Neuronal stem cell (in vitro differentiated cells): ENCODE results near the gene RDH14.

Source experiments
- DNase-seq: peaks from one replicate; pipeline ENCODE4 v3.0.0-alpha.2; 2013; ENCODE audit warnings: low spot score
- H2AFZ ChIP-seq: one replicate; pipeline ENCODE4 v1.6.1; 2013; ENCODE audit warnings: mild to moderate bottlenecking, low read length, inconsistent platforms
- H2AK5ac ChIP-seq: 2 replicates; pipeline ENCODE4 v1.6.1; 2013; ENCODE audit warnings: low read depth, mild to moderate bottlenecking, inconsistent platforms, low read length, moderate library complexity, mixed read lengths
- H2BK120ac ChIP-seq: 2 replicates; pipeline ENCODE4 v1.6.1; 2013; ENCODE audit warnings: low read depth, mild to moderate bottlenecking, inconsistent platforms, low read length, moderate library complexity, mixed read lengths
- H2BK12ac ChIP-seq: one replicate; pipeline ENCODE4 v1.6.1; 2013; ENCODE audit warnings: low read length, inconsistent platforms
- H2BK15ac ChIP-seq: 2 replicates; pipeline ENCODE4 v1.6.1; 2013; ENCODE audit warnings: mild to moderate bottlenecking, low read length, inconsistent platforms, mixed read lengths
- H2BK5ac ChIP-seq: one replicate; pipeline ENCODE4 v1.6.1; 2013; ENCODE audit warnings: inconsistent platforms, mild to moderate bottlenecking, low read length, moderate library complexity
- H3K14ac ChIP-seq: one replicate; pipeline ENCODE4 v1.6.1; 2013; ENCODE audit warnings: low read length, inconsistent platforms
- H3K18ac ChIP-seq: 2 replicates; pipeline ENCODE4 v1.6.1; 2013; ENCODE audit warnings: low read length, inconsistent platforms
- H3K23ac ChIP-seq: 2 replicates; pipeline ENCODE4 v1.6.1; 2013; ENCODE audit warnings: low read depth, mild to moderate bottlenecking, mixed read lengths, low read length, inconsistent platforms; ENCODE audit not compliant: poor library complexity
- H3K27ac ChIP-seq: replicated peaks from 3 replicates; pipeline ENCODE4 v1.5.1; 2013; ENCODE audit warnings: low read length, inconsistent platforms
- H3K27me3 ChIP-seq, 3 experiments: 2 replicates each; pipeline ENCODE4 v1.6.1; 2013; ENCODE audit warnings: low read length in 3 of 3, mild to moderate bottlenecking in 2 of 3, inconsistent platforms in 1 of 3, low read depth in 1 of 3, mixed read lengths in 1 of 3, moderate library complexity in 1 of 3; ENCODE audit not compliant: control insufficient read depth in 3 of 3, insufficient read depth in 3 of 3
- H3K36me3 ChIP-seq, 2 donors: replicated peaks in 1 of 2; 2 replicates each; pipeline ENCODE4 v1.6.1; 2013; ENCODE audit warnings: low read length in 2 of 2; ENCODE audit not compliant: control insufficient read depth in 2 of 2, insufficient read depth in 2 of 2
- H3K4ac ChIP-seq: 2 replicates; pipeline ENCODE4 v1.6.1; 2013; ENCODE audit warnings: inconsistent platforms, mild to moderate bottlenecking, low read length, moderate library complexity
- H3K4me1 ChIP-seq, 2 donors: 1 replicate in 1 of 2; 2 replicates in 1 of 2; pipeline ENCODE4 v1.6.1; 2013; ENCODE audit warnings: low read length in 2 of 2, low read depth in 1 of 2; ENCODE audit not compliant: control insufficient read depth in 2 of 2, insufficient read depth in 1 of 2
- H3K4me2 ChIP-seq: one replicate; pipeline ENCODE4 v1.6.1; 2013; ENCODE audit warnings: mild to moderate bottlenecking, low read length, inconsistent platforms; ENCODE audit not compliant: insufficient read depth, poor library complexity, severe bottlenecking
- H3K4me3 ChIP-seq, 2 donors: 2 replicates each; pipeline ENCODE4 v1.5.1; 2013; ENCODE audit warnings: low read length in 2 of 2, mild to moderate bottlenecking in 2 of 2, inconsistent platforms in 1 of 2, moderate library complexity in 1 of 2
- H3K79me1 ChIP-seq: one replicate; pipeline ENCODE4 v1.6.1; 2013; ENCODE audit warnings: low read depth, mild to moderate bottlenecking, inconsistent platforms, low read length, moderate library complexity
- H3K9ac ChIP-seq: one replicate; pipeline ENCODE4 v1.6.1; 2013; ENCODE audit warnings: mild to moderate bottlenecking, low read depth, low read length, inconsistent platforms; ENCODE audit not compliant: poor library complexity
- H3K9me3 ChIP-seq, 2 donors: replicated peaks in 1 of 2; 2 replicates each; pipeline versions ENCODE3 to v1.6.1; 2013; ENCODE audit warnings: low read length in 2 of 2, mild to moderate bottlenecking in 2 of 2, inconsistent platforms in 1 of 2, low read depth in 1 of 2, mixed read lengths in 1 of 2, moderate library complexity in 1 of 2; ENCODE audit not compliant: control insufficient read depth in 2 of 2, insufficient read depth in 1 of 2
- H4K8ac ChIP-seq: one replicate; pipeline ENCODE4 v1.6.1; 2013; ENCODE audit warnings: low read depth, mild to moderate bottlenecking, inconsistent platforms, low read length, moderate library complexity
- H4K91ac ChIP-seq: one replicate; pipeline ENCODE4 v1.6.1; 2013; ENCODE audit warnings: low read length, low read depth, mild to moderate bottlenecking, inconsistent platforms; ENCODE audit not compliant: poor library complexity
- WGBS, 2 donors: extraction: QIAGEN DNeasy Blood & Tissue Kit; methylation state at CpG; one replicate each; pipeline ENCODE4 v1.1.7; 2013; ENCODE audit warnings: missing lambda C conversion rate in 2 of 2, mixed read lengths in 1 of 2; ENCODE audit not compliant: insufficient read length in 2 of 2, insufficient replicate concordance in 1 of 2; ENCODE audit errors: extremely low coverage in 2 of 2; 5-methylcytosine and 5-hydroxymethylcytosine counted together

Gene RDH14

GRCh38 chr2:18536697-18537096 lies 23.8 kb downstream of the RDH14 start:
- no peak for DNase-seq
- no peak overlapping the region for H2BK15ac ChIP-seq
- WGBS, 2 donors: no CpG with 5 or more reads among the region's 1 CpG
- H3K79me1 ChIP-seq: no peaks in the 10 kb centered on the region
- no peak overlapping the region for H4K8ac ChIP-seq
- no peak overlapping the region for H3K4me2 ChIP-seq
- no peak overlapping the region for H3K23ac ChIP-seq
- no peak overlapping the region for H3K9ac ChIP-seq
- H3K27me3 ChIP-seq: peaks cover 0 to 12% (median 0%) of the 10 kb centered on the region in 3 experiments
- H2BK12ac ChIP-seq: no peak overlapping the region
- H3K36me3 ChIP-seq: no peaks in the 10 kb centered on the region
- no peak overlapping the region for H3K4me3 ChIP-seq
- no peak overlapping the region for H2AK5ac ChIP-seq
- no peaks in the 10 kb centered on the region for H3K4me1 ChIP-seq
- no peak overlapping the region for H3K4ac ChIP-seq
- no peak overlapping the region for H2BK120ac ChIP-seq
- no peak overlapping the region for H3K14ac ChIP-seq
- no peak overlapping the region for H2BK5ac ChIP-seq
- H3K18ac ChIP-seq: no peak overlapping the region
- no peak overlapping the region for H2AFZ ChIP-seq
- no peak overlapping the region for H4K91ac ChIP-seq
- H3K27ac ChIP-seq: no peak overlapping the region
- H3K9me3 ChIP-seq: no peaks in the 10 kb centered on the region

DNA sequence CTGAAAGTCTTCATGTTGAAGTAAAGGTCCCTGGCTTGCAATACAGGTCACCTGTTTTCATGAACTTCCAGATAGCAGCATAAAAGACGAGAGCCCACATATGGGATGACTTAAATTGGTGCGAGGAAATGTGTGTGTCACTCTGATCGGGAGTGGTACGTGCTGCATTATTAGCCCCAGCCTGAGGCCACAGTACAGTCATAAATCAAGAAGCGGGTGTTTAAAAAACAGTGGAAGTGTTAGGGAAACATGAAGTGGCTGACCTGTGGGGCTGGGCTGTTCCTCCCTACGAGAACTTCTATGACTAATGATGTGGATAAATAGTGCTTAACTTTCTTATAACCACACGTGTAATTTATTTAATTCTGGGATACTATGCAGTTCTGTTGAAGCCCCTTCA lies 24.4 kb downstream of the RDH14 start:
- H2BK12ac ChIP-seq: no peak overlapping the region
- no peak overlapping the region for H2AFZ ChIP-seq
- no peaks in the 10 kb centered on the region for H3K9me3 ChIP-seq
- H2BK15ac ChIP-seq: no peak overlapping the region
- H3K9ac ChIP-seq: no peak overlapping the region
- no peak overlapping the region for H4K91ac ChIP-seq
- no peak overlapping the region for H2BK5ac ChIP-seq
- no CpG with 5 or more reads among the region's 7 CpGs for WGBS, 2 donors
- H3K4me1 ChIP-seq: no peaks in the 10 kb centered on the region
- no peak overlapping the region for H3K4ac ChIP-seq
- no peaks in the 10 kb centered on the region for H3K36me3 ChIP-seq
- no peak overlapping the region for H2AK5ac ChIP-seq
- H2BK120ac ChIP-seq: no peak overlapping the region
- no peak overlapping the region for H3K4me2 ChIP-seq
- H3K4me3 ChIP-seq: no peak overlapping the region
- no peak overlapping the region for H4K8ac ChIP-seq
- no peak overlapping the region for H3K27ac ChIP-seq
- peaks cover 0 to 14% (median 0%) of the 10 kb centered on the region in 3 experiments for H3K27me3 ChIP-seq
- no peak for DNase-seq
- no peak overlapping the region for H3K14ac ChIP-seq
- H3K18ac ChIP-seq: no peak overlapping the region
- H3K23ac ChIP-seq: no peak overlapping the region
- H3K79me1 ChIP-seq: no peaks in the 10 kb centered on the region

DNA sequence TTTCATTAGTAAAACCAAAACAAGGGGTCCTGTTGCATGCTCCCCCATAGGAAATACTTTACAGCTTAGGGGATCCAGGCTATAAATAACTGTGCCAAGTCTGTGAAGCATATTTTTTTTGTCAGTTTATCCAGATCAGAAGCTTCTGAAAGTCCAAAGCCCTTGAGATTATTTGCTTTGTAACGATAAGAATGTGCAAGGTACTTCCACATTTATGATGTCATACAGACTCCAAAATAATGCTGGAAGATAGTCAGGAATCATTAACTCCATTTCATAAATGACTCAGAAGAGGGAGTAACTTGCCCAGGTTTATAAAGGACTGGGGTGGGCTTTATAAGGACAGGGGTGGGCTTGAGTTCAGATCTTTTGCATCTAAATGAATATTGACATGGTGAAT lies 29.3 kb downstream of the RDH14 start:
- Histone ChIP-seq H3K9me3 (no peaks in the 10 kb centered on the region), H3K18ac (no peak overlapping the region), H2BK15ac (no peak overlapping the region), H2AK5ac (no peak overlapping the region), H4K91ac (no peak overlapping the region), H3K27ac (no peak overlapping the region), H2BK12ac (no peak overlapping the region), H3K4ac (no peak overlapping the region), H2BK5ac (no peak overlapping the region), H3K27me3 (peaks cover 0 to 24% (median 0%) of the 10 kb centered on the region in 3 experiments), H3K36me3 (no peaks in the 10 kb centered on the region), H4K8ac (no peak overlapping the region), H3K4me2 (no peak overlapping the region), H3K9ac (no peak overlapping the region), H3K4me1 (no peaks in the 10 kb centered on the region), H2BK120ac (no peak overlapping the region), H2AFZ (no peak overlapping the region), H3K14ac (no peak overlapping the region), H3K4me3 (no peak overlapping the region), H3K23ac (no peak overlapping the region), H3K79me1 (no peaks in the 10 kb centered on the region)
- no peak for DNase-seq
- WGBS, 2 donors: no CpG with 5 or more reads among the region's 1 CpG

DNA sequence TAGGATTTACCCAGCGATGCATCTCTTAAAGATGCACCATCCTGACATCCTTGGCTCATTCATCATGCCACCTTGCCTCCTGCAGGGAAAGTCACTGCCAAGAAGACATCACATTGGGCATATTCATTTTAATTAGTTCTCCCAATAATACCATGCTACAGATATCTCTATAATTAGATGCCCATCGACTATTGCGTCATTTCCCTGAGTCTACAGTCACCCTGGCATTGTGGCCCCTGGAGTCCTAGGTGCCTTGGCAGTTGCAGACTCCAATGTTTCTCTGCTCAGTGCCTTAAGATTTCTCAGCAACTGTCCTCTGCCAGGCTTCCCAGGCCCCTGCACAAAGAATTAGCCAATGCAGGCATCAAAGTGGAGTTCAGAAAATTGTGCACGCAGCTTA lies 32.6 kb downstream of the RDH14 start:
- H2BK12ac ChIP-seq: no peak overlapping the region
- no peak overlapping the region for H3K14ac ChIP-seq
- H3K27me3 ChIP-seq: peaks cover 0 to 33% (median 0%) of the 10 kb centered on the region in 3 experiments
- H3K9ac ChIP-seq: no peak overlapping the region
- H3K79me1 ChIP-seq: no peaks in the 10 kb centered on the region
- no peak overlapping the region for H3K4me3 ChIP-seq
- no peak overlapping the region for H4K8ac ChIP-seq
- no peak overlapping the region for H2AFZ ChIP-seq
- H2BK120ac ChIP-seq: no peak overlapping the region
- no peak overlapping the region for H3K4ac ChIP-seq
- H3K4me2 ChIP-seq: no peak overlapping the region
- no peak overlapping the region for H3K23ac ChIP-seq
- no peak overlapping the region for H2BK5ac ChIP-seq
- H3K18ac ChIP-seq: no peak overlapping the region
- no peaks in the 10 kb centered on the region for H3K9me3 ChIP-seq
- H3K36me3 ChIP-seq: no peaks in the 10 kb centered on the region
- DNase-seq: no peak
- H4K91ac ChIP-seq: no peak overlapping the region
- no peaks in the 10 kb centered on the region for H3K4me1 ChIP-seq
- H3K27ac ChIP-seq: no peak overlapping the region
- no peak overlapping the region for H2AK5ac ChIP-seq
- no peak overlapping the region for H2BK15ac ChIP-seq
- no CpG with 5 or more reads among the region's 4 CpGs for WGBS, 2 donors
